KMS-11 (cell line): ENCODE measurements around the gene TGFBI.

Experiments used
- H2AFZ ChIP-seq: fragments of 200-600 bp; sonication (generic); 2 replicates; pipeline ENCODE4 v1.6.1; 2016; ENCODE audit warnings: antibody characterized with exemption, mixed run types, low read depth
- H3K27ac ChIP-seq: fragments of 200-600 bp; sonication (generic); 2 replicates; pipeline ENCODE4 v1.6.1; 2016; ENCODE audit warnings: mild to moderate bottlenecking, mixed run types
- H3K27me3 ChIP-seq: fragments of 200-600 bp; sonication (generic); 2 replicates; pipeline ENCODE4 v1.6.1; 2017; ENCODE audit warnings: mild to moderate bottlenecking, low read depth, mixed run types, moderate library complexity; ENCODE audit not compliant: insufficient read depth
- H3K36me3 ChIP-seq: fragments of 200-600 bp; sonication (generic); 2 replicates; pipeline ENCODE4 v1.6.1; 2017; ENCODE audit warnings: mild to moderate bottlenecking, mixed run types; ENCODE audit not compliant: insufficient read depth
- H3K4me1 ChIP-seq: fragments of 200-600 bp; sonication (generic); 2 replicates; pipeline ENCODE4 v1.6.1; 2016; ENCODE audit warnings: mild to moderate bottlenecking, low read depth, mixed run types; ENCODE audit not compliant: poor library complexity, severe bottlenecking
- H3K4me2 ChIP-seq: fragments of 200-600 bp; sonication (generic); 2 replicates; pipeline ENCODE4 v1.7.0; 2016; ENCODE audit warnings: mild to moderate bottlenecking, mixed run types
- H3K4me3 ChIP-seq: fragments of 200-600 bp; sonication (generic); IDR thresholded peaks from 2 replicates; pipeline ENCODE4 v1.6.1; 2017; ENCODE audit warnings: low read depth, low read length, mixed read lengths; ENCODE audit not compliant: insufficient read depth
- H3K79me2 ChIP-seq: fragments of 200-600 bp; sonication (generic); 2 replicates; pipeline ENCODE4 v1.6.1; 2016; ENCODE audit warnings: low read depth, mixed run types; ENCODE audit not compliant: insufficient read depth
- H3K9ac ChIP-seq: fragments of 200-600 bp; sonication (generic); 2 replicates; pipeline ENCODE4 v1.6.1; 2016; ENCODE audit warnings: mild to moderate bottlenecking, mixed run types
- H4K20me1 ChIP-seq: fragments of 200-600 bp; sonication (generic); 2 replicates; pipeline ENCODE4 v1.6.1; 2016; ENCODE audit warnings: mild to moderate bottlenecking, mixed run types; ENCODE audit not compliant: insufficient read depth
- CTCF ChIP-seq: fragments of 200-600 bp; sonication (generic); conservative IDR thresholded peaks from 2 replicates; pipeline ENCODE4 v1.6.1; 2017; ENCODE audit warnings: low read depth, mild to moderate bottlenecking, antibody characterized with exemption, low read length, moderate library complexity, mixed read lengths

Gene TGFBI

GRCh38 chr5:136031711-136032110 is 2.9 kb downstream of the TGFBI start:
- Histone ChIP-seq H3K4me2 (no peak overlapping the region), H3K79me2 (no peaks in the 10 kb centered on the region), H3K36me3 (no peaks in the 10 kb centered on the region), H2AFZ (no peak overlapping the region), H3K9ac (no peak overlapping the region), H3K4me3 (no peak overlapping the region), H3K27ac (no peak overlapping the region), H3K27me3 (no peaks in the 10 kb centered on the region), H3K4me1 (no peaks in the 10 kb centered on the region), H4K20me1 (no peaks in the 10 kb centered on the region)
- no peak for TF ChIP-seq CTCF

GRCh38 chr5:136032564-136032963 is 3.8 kb downstream of the TGFBI start:
- Histone ChIP-seq H3K9ac (no peak overlapping the region), H4K20me1 (no peaks in the 10 kb centered on the region), H3K27ac (no peak overlapping the region), H3K27me3 (no peaks in the 10 kb centered on the region), H3K4me3 (no peak overlapping the region), H2AFZ (no peak overlapping the region), H3K4me2 (no peak overlapping the region), H3K4me1 (no peaks in the 10 kb centered on the region), H3K79me2 (no peaks in the 10 kb centered on the region), H3K36me3 (no peaks in the 10 kb centered on the region)
- TF ChIP-seq CTCF = no peak

GRCh38 chr5:136033234-136033633 is 4.4 kb downstream of the TGFBI start:
- H3K9ac ChIP-seq = no peak overlapping the region
- no peak overlapping the region for H3K4me3 ChIP-seq
- no peak overlapping the region for H3K4me2 ChIP-seq
- H3K36me3 ChIP-seq = no peaks in the 10 kb centered on the region
- no peak overlapping the region for H2AFZ ChIP-seq
- no peaks in the 10 kb centered on the region for H3K79me2 ChIP-seq
- no peaks in the 10 kb centered on the region for H4K20me1 ChIP-seq
- H3K27ac ChIP-seq = no peak overlapping the region
- no peak for TF ChIP-seq CTCF
- no peaks in the 10 kb centered on the region for H3K27me3 ChIP-seq
- no peaks in the 10 kb centered on the region for H3K4me1 ChIP-seq

- no peaks in the 10 kb centered on the region for H4K20me1 ChIP-seq
- H3K27ac ChIP-seq = no peak overlapping the region
- H3K9ac ChIP-seq = no peak overlapping the region
- no peak overlapping the region for H3K4me2 ChIP-seq
- no peaks in the 10 kb centered on the region for H3K36me3 ChIP-seq
- H3K4me3 ChIP-seq = no peak overlapping the region
- no peaks in the 10 kb centered on the region for H3K79me2 ChIP-seq
- no peaks in the 10 kb centered on the region for H3K4me1 ChIP-seq
- H2AFZ ChIP-seq = no peak overlapping the region
- no peaks in the 10 kb centered on the region for H3K27me3 ChIP-seq
- TF ChIP-seq CTCF = no peak
Measured at GRCh38 chr5:136033848-136034247, 5.1 kb downstream of the TGFBI start.

GRCh38 chr5:136034492-136034891 is 5.7 kb downstream of the TGFBI start:
- no peaks in the 10 kb centered on the region for H3K4me1 ChIP-seq

More at GRCh38 chr5:136034492-136034891, 5.7 kb downstream of the TGFBI start:
- no peaks in the 10 kb centered on the region for H3K27me3 ChIP-seq
- H3K27ac ChIP-seq = no peak overlapping the region
- H3K4me3 ChIP-seq = no peak overlapping the region
- H3K36me3 ChIP-seq = no peaks in the 10 kb centered on the region
- H3K4me2 ChIP-seq = no peak overlapping the region
- no peak overlapping the region for H2AFZ ChIP-seq
- no peak for TF ChIP-seq CTCF
- no peak overlapping the region for H3K9ac ChIP-seq
- H3K79me2 ChIP-seq = no peaks in the 10 kb centered on the region
- no peaks in the 10 kb centered on the region for H4K20me1 ChIP-seq
